Glutamatergic neuron (in vitro differentiated cells): Measurements from ENCODE around the gene SF3B2. TPM values are rescaled to one million over a fixed set of nuclear protein-coding genes. Genes with fewer than 3 reads are reported as not detected.

Experiments used
- DNase-seq: peaks from one replicate; pipeline ENCODE4 v3.0.0; 2022
- H3K27ac Mint-ChIP-seq: one replicate; pipeline ENCODE4 v1.8.0; 2020; ENCODE audit warnings: mild to moderate bottlenecking, mixed read lengths, inconsistent platforms; ENCODE audit not compliant: unreplicated experiment
- H3K27me3 Mint-ChIP-seq: one replicate; pipeline ENCODE4 v1.8.0; 2020; ENCODE audit warnings: mild to moderate bottlenecking, moderate library complexity, mixed read lengths, inconsistent platforms; ENCODE audit not compliant: unreplicated experiment
- H3K36me3 Mint-ChIP-seq: one replicate; pipeline ENCODE4 v1.8.0; 2020; ENCODE audit warnings: mild to moderate bottlenecking, mixed read lengths, inconsistent platforms; ENCODE audit not compliant: unreplicated experiment
- H3K4me1 Mint-ChIP-seq: one replicate; pipeline ENCODE4 v1.8.0; 2020; ENCODE audit warnings: mild to moderate bottlenecking, low read depth, mixed read lengths, inconsistent platforms; ENCODE audit not compliant: unreplicated experiment
- H3K4me3 Mint-ChIP-seq: one replicate; pipeline ENCODE4 v1.8.0; 2020; ENCODE audit warnings: mild to moderate bottlenecking, mixed read lengths, inconsistent platforms; ENCODE audit not compliant: unreplicated experiment
- H3K9me3 Mint-ChIP-seq: one replicate; pipeline ENCODE4 v1.8.0; 2020; ENCODE audit warnings: mild to moderate bottlenecking, moderate library complexity, mixed read lengths, inconsistent platforms; ENCODE audit not compliant: unreplicated experiment
- total RNA-seq: library from RNA; stranded (reverse); fragmentation: NEBNext Ultra II Directional; extraction: Animal tissue kit (Norgen Biotek cat#: 25700); gene quantifications from one replicate; pipeline ENCODE4 v1.2.1, GENCODE V29; 2021; ENCODE audit not compliant: unreplicated experiment
- TF ChIP-seq, protein P1 (sequence below): fragments of 200-600 bp; sonication (generic); IDR thresholded peaks from one replicate; pipeline ENCODE4 v1.5.0; 2021; ENCODE audit not compliant: partially characterized antibody, unreplicated experiment

The SF3B2 gene
- total RNA-seq, 1 donor from 2014 or later = 187 TPM

DNA sequence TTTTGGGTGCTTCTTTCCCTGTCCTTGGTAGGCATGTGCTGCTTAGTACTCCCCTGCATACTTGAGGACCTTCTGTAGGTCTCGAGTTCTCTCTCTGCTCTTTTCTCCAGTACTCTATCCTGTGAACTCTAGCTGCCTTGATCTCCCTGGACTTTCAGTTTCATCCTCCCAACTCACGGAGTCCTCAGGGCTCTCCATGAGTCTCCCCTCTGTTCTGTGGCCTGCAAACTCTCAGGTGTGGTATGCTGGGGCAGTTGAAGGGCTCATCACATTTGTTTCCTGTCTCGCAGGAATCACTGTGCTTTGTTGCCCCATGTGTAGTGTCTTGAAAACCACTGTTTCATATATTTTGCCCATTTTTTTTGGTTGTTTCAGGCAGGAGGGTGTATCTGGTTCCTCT lies 14.6 kb downstream of the SF3B2 start:
- H3K9me3 Mint-ChIP-seq = peaks cover 16% of the 10 kb centered on the region
- H3K36me3 Mint-ChIP-seq = peaks cover 8% of the 10 kb centered on the region
- no peak for DNase-seq
- peaks cover 20% of the 10 kb centered on the region for H3K4me1 Mint-ChIP-seq
- peaks cover 5% of the 10 kb centered on the region for H3K27me3 Mint-ChIP-seq
- no peak overlapping the region for H3K27ac Mint-ChIP-seq
- TF ChIP-seq, protein P1, sequence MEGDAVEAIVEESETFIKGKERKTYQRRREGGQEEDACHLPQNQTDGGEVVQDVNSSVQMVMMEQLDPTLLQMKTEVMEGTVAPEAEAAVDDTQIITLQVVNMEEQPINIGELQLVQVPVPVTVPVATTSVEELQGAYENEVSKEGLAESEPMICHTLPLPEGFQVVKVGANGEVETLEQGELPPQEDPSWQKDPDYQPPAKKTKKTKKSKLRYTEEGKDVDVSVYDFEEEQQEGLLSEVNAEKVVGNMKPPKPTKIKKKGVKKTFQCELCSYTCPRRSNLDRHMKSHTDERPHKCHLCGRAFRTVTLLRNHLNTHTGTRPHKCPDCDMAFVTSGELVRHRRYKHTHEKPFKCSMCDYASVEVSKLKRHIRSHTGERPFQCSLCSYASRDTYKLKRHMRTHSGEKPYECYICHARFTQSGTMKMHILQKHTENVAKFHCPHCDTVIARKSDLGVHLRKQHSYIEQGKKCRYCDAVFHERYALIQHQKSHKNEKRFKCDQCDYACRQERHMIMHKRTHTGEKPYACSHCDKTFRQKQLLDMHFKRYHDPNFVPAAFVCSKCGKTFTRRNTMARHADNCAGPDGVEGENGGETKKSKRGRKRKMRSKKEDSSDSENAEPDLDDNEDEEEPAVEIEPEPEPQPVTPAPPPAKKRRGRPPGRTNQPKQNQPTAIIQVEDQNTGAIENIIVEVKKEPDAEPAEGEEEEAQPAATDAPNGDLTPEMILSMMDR = no peak
- H3K4me3 Mint-ChIP-seq = no peak overlapping the region

DNA sequence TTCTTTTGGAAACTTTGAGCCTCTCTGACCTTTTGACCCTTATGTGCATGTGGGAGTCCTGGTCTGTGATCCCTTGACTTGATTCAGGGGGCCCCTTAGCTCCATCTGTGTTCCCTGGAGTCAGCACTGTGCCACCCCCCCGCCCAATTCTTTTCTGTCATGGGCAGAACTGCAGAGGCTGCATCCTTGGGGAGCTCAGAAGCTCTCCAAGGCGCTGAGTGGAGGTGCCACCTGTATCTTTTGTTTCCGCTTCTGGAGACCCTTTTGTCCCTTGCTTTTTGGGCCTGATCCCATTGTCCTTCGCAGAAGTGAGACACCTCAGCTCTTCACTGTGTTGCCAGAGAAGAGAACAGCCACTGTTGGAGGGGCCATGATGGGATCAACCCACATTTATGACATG lies 15.5 kb downstream of the SF3B2 start:
- H3K36me3 Mint-ChIP-seq = peaks cover 8% of the 10 kb centered on the region
- H3K27me3 Mint-ChIP-seq = peaks cover 5% of the 10 kb centered on the region
- TF ChIP-seq, protein P1 = no peak
- H3K27ac Mint-ChIP-seq = peak overlapping the region; percentile 11
- no peak overlapping the region for H3K4me3 Mint-ChIP-seq
- peaks cover 24% of the 10 kb centered on the region for H3K4me1 Mint-ChIP-seq
- DNase-seq = no peak
- H3K9me3 Mint-ChIP-seq = peaks cover 16% of the 10 kb centered on the region

DNA sequence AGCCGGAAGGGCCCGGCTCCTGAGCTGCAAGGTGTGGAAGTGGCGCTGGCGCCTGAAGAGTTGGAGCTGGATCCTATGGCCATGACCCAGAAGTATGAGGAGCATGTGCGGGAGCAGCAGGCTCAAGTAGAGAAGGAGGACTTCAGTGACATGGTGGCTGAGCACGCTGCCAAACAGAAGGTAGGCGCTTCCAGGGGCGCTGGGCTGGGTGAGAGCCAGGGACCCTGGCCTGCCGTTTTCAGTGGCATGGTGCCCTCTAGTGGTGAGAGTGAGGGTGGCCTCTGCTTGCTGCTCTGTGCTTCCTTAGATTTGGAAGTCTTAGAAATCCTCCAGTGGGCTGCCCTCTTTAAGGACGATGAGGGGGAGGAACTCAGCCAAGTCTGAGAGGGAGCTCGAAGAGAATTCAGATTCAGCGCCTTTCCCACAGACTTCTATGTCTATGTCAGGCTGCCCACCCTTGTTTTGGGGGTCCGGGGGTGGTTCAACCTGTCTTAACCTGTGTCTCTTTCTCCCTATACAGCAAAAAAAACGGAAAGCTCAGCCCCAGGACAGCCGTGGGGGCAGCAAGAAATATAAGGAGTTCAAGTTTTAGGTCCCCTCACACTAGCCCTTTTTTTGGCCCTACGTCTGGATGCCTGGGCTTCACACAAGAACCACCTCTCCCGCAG lies 16.1 kb downstream of the SF3B2 start:
- Mint-ChIP-seq H3K9me3 (peaks cover 13% of the 10 kb centered on the region), H3K4me1 (peaks cover 29% of the 10 kb centered on the region), H3K36me3 (peaks cover 8% of the 10 kb centered on the region), H3K4me3 (peak overlapping the region; percentile 57), H3K27me3 (peaks cover 5% of the 10 kb centered on the region), H3K27ac (no peak overlapping the region)
- DNase-seq = peak; percentile 87
- TF ChIP-seq, protein P1 = peak; percentile 91

DNA sequence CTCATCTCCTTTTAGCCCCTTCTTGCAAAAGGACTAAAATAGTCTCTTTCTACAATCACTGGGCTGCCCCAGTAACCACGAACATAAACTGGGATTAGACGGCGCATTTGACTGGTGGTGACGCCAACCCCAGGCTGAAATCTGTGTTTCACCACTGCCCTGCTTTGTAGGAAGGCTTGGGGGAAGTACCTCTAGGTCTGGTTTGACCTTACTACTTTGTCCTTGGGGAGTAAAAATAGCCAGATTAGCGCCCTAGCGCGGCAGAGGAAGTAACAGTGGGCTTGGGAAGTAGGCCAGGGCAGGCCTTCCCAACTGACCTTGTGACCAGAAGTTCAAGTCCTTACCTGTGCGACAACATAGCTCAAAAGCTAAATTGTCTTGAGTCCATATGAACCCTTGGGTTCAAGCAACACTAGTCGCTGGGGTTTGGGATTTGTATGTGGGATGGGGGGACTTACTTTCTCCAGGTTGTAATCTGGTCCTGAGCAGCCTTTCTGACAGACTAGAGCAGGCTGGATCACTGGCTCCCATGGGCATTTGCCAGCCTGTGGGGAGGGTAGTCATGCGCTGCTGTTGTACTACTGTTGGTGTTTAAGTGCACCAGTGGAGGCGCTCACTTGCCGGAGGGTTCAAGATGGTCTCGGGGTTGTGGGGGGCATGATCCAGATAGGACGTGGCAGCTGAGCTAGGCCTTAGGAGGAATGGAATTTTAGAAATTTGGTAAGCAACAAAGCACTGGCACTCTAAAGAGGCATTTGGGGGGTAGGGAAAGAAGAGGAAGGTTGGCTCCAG lies 17.0 kb downstream of the SF3B2 start:
- TF ChIP-seq, protein P1 = no peak
- peak; percentile 58 for DNase-seq
- Mint-ChIP-seq H3K4me1 (peaks cover 29% of the 10 kb centered on the region), H3K9me3 (peaks cover 12% of the 10 kb centered on the region), H3K4me3 (peak overlapping the region; percentile 86), H3K36me3 (peaks cover 6% of the 10 kb centered on the region), H3K27ac (peak overlapping the region; percentile 76), H3K27me3 (peaks cover 5% of the 10 kb centered on the region)
